ENCODE results near the gene FOXA3.

GRCh38 chr19:45873219-45873772 is 9.2 kb downstream of the FOXA3 start:
- no peak for TF ChIP-seq RAD21 (IDR thresholded peaks at IDR 0.05; ENCODE audit: low read length)
- no peak for TF ChIP-seq POLR2A (IDR thresholded peaks at IDR 0.05; ENCODE audit: low read depth, low read length)
- TF ChIP-seq CTCF (conservative IDR thresholded peaks at IDR 0.05; ENCODE audit: low read depth, low read length), result no peak
- TF ChIP-seq MAFK (IDR thresholded peaks at IDR 0.05; ENCODE audit: low read depth, low read length), result no peak
- TF ChIP-seq ELK1 (IDR thresholded peaks at IDR 0.05; ENCODE audit: borderline replicate concordance, low read depth, low read length), result no peak
- no peak for TF ChIP-seq USF2 (IDR thresholded peaks at IDR 0.05; ENCODE audit: low read depth, low read length)
- TF ChIP-seq RFX5 (IDR thresholded peaks at IDR 0.05; ENCODE audit: low read depth, low read length), result no peak

Measured in IMR-90 (cell line).